HG03442 (cell line): ENCODE results near the gene HNF4A.

Experiments used
- ATAC-seq: cut with Tn5 transposase; IDR thresholded peaks from one replicate; pipeline ENCODE4 v1.9.1; 2021; ENCODE audit warnings: mild to moderate bottlenecking, moderate library complexity; ENCODE audit not compliant: unreplicated experiment

HNF4A gene

GRCh38 chr20:44435630-44436335 lies 80.3 kb downstream of the HNF4A start:
- no peak for ATAC-seq

GRCh38 chr20:44436393-44436792 lies 80.9 kb downstream of the HNF4A start:
- ATAC-seq = no peak

GRCh38 chr20:44437497-44437896 lies 82.0 kb downstream of the HNF4A start:
- ATAC-seq = no peak

GRCh38 chr20:44438782-44439181 lies 83.3 kb downstream of the HNF4A start:
- no peak for ATAC-seq

- no peak for ATAC-seq
These were observed 83.8 kb downstream of the HNF4A start for GRCh38 chr20:44439318-44439717.

- ATAC-seq = no peak
These were observed 87.0 kb downstream of the HNF4A start for GRCh38 chr20:44442298-44443070.

GRCh38 chr20:44445742-44446710 lies 90.5 kb downstream of the HNF4A start:
- no peak for ATAC-seq

- ATAC-seq = no peak
These were observed 92.4 kb downstream of the HNF4A start for GRCh38 chr20:44447827-44448419.

- ATAC-seq = no peak
These were observed 93.5 kb downstream of the HNF4A start for GRCh38 chr20:44448753-44449546.

GRCh38 chr20:44449864-44450263 lies 94.4 kb downstream of the HNF4A start:
- no peak for ATAC-seq

GRCh38 chr20:44450281-44450889 lies 94.9 kb downstream of the HNF4A start:
- ATAC-seq = no peak

- no peak for ATAC-seq
These were observed 95.5 kb downstream of the HNF4A start for GRCh38 chr20:44450903-44451450.

- no peak for ATAC-seq
These were observed 98.9 kb downstream of the HNF4A start for GRCh38 chr20:44454306-44454963.

- no peak for ATAC-seq
These were observed 99.6 kb downstream of the HNF4A start for GRCh38 chr20:44455126-44455525.

GRCh38 chr20:44456611-44457010 lies 101.1 kb downstream of the HNF4A start:
- ATAC-seq = no peak

GRCh38 chr20:44457016-44457415 lies 101.5 kb downstream of the HNF4A start:
- ATAC-seq = no peak

- no peak for ATAC-seq
These were observed 103.8 kb downstream of the HNF4A start for GRCh38 chr20:44459271-44459670.

- no peak for ATAC-seq
These were observed 105.3 kb downstream of the HNF4A start for GRCh38 chr20:44460795-44461141.
